Caco-2 (cell line): ENCODE measurements around the gene KLHL17. TPM values are rescaled to one million over a fixed set of nuclear protein-coding genes. Genes with fewer than 3 reads are reported as not detected.

Experiments used
- BruUV-seq: library from RNA; stranded (reverse); fragments of 400-500 nt; replicated peaks from 2 replicates; lab custom pipeline; 2021; lab: Mats Ljungman, UMichigan
- CTCF ChIA-PET: fragments of 300-600 bp; sonication (Branson Sonifier 250); formaldehyde crosslinking; loops from one replicate; lab custom pipeline; 2022; ENCODE audit warnings: antibody characterized with exemption; lab: Charles Lee
- POLR2A ChIA-PET: fragments of 300-600 bp; sonication (Branson Sonifier 250); formaldehyde crosslinking; loops from one replicate; lab custom pipeline; 2022; ENCODE audit warnings: antibody characterized with exemption; lab: Charles Lee
- DNase-seq, 2 experiments: peaks; one replicate each; pipeline versions ENCODE4 v3.0.0 to v3.0.0-alpha.2; 2020 to 2022
- H3K27me3 ChIP-seq: replicated peaks from 2 replicates; pipeline ENCODE4 v1.6.0; 2011; ENCODE audit warnings: low read length; ENCODE audit not compliant: control insufficient read depth, insufficient read depth
- H3K36me3 ChIP-seq: 2 replicates; pipeline ENCODE4 v1.5.1; 2011; ENCODE audit warnings: low read length; ENCODE audit not compliant: control insufficient read depth, insufficient read depth
- H3K4me1 ChIP-seq: fragments of 250-450 bp; sonication (Bioruptor Pico); 2 replicates; pipeline ENCODE4 v1.5.1; 2020; ENCODE audit warnings: mild to moderate bottlenecking
- H3K4me3 ChIP-seq: 2 replicates; pipeline ENCODE4 v1.5.1; 2011; ENCODE audit warnings: low read depth, mild to moderate bottlenecking, control low read depth, low read length
- H3K9me3 ChIP-seq: fragments of 250-450 bp; sonication (Bioruptor Pico); 2 replicates; pipeline ENCODE4 v1.5.1; 2020; ENCODE audit warnings: mild to moderate bottlenecking, moderate library complexity
- H3K27ac Mint-ChIP-seq: one replicate; pipeline ENCODE4 v1.8.0; 2022; ENCODE audit warnings: mixed read lengths; ENCODE audit not compliant: unreplicated experiment
- H3K27me3 Mint-ChIP-seq: one replicate; pipeline ENCODE4 v1.8.0; 2022; ENCODE audit warnings: mixed read lengths; ENCODE audit not compliant: insufficient read depth, unreplicated experiment
- H3K36me3 Mint-ChIP-seq: one replicate; pipeline ENCODE4 v1.8.0; 2022; ENCODE audit warnings: mild to moderate bottlenecking, mixed read lengths; ENCODE audit not compliant: insufficient read depth, unreplicated experiment
- H3K4me1 Mint-ChIP-seq: one replicate; pipeline ENCODE4 v1.8.0; 2022; ENCODE audit warnings: low read depth, mixed read lengths; ENCODE audit not compliant: unreplicated experiment
- H3K4me3 Mint-ChIP-seq: one replicate; pipeline ENCODE4 v1.8.0; 2022; ENCODE audit warnings: mild to moderate bottlenecking, moderate library complexity, mixed read lengths; ENCODE audit not compliant: unreplicated experiment
- H3K9me3 Mint-ChIP-seq: one replicate; pipeline ENCODE4 v1.8.0; 2022; ENCODE audit warnings: mixed read lengths; ENCODE audit not compliant: unreplicated experiment
- intact Hi-C: fragments of 100-400 bp; cut with micrococcal nuclease; formaldehyde crosslinking; loops from one replicate; pipeline ENCODE4 v1.10.0; 2022; ENCODE audit not compliant: unreplicated experiment
- total RNA-seq: library from RNA; stranded (reverse); gene quantifications from 2 replicates; pipeline ENCODE4 v1.2.3, GENCODE V29; 2022
- TF ChIP-seq, protein P1 (sequence below), 2 experiments: fragments of 200-600 bp in 1 of 2; IDR thresholded peaks; 1 replicate in 1 of 2; 2 replicates in 1 of 2; pipeline versions ENCODE4 v1.5.1 to v1.8.0; 2011 to 2022; ENCODE audit warnings: antibody characterized with exemption in 1 of 2, control low read depth in 1 of 2, inconsistent platforms in 1 of 2, low read depth in 1 of 2, low read length in 1 of 2, mild to moderate bottlenecking in 1 of 2, moderate library complexity in 1 of 2; ENCODE audit not compliant: insufficient read depth in 1 of 2, severe bottlenecking in 1 of 2, unreplicated experiment in 1 of 2

KLHL17 gene
- total RNA-seq, 1 experiment from 2014 or later, result 33.1 TPM

- H3K27ac Mint-ChIP-seq, result no peak overlapping the region
- peaks cover 6% of the 10 kb centered on the region; the same call in 1 of the 2 replicates for H3K27me3 ChIP-seq
- no TSS peak for BruUV-seq
- ChIA-PET POLR2A (no interaction called here), CTCF (interaction anchor here (0.6 to 1.2 kb wide), 10 partner anchors 18 to 143 kb away, joined by 3 to 10 read pairs (median 4); no protein-coding TSS in a partner anchor)
- H3K36me3 ChIP-seq, result no peaks in the 10 kb centered on the region
- TF ChIP-seq, protein P1, sequence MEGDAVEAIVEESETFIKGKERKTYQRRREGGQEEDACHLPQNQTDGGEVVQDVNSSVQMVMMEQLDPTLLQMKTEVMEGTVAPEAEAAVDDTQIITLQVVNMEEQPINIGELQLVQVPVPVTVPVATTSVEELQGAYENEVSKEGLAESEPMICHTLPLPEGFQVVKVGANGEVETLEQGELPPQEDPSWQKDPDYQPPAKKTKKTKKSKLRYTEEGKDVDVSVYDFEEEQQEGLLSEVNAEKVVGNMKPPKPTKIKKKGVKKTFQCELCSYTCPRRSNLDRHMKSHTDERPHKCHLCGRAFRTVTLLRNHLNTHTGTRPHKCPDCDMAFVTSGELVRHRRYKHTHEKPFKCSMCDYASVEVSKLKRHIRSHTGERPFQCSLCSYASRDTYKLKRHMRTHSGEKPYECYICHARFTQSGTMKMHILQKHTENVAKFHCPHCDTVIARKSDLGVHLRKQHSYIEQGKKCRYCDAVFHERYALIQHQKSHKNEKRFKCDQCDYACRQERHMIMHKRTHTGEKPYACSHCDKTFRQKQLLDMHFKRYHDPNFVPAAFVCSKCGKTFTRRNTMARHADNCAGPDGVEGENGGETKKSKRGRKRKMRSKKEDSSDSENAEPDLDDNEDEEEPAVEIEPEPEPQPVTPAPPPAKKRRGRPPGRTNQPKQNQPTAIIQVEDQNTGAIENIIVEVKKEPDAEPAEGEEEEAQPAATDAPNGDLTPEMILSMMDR (IDR thresholded peaks at IDR 0.05; ENCODE audit: insufficient read depth in 1 of 2, low read depth in 1 of 2, low read length in 1 of 2, severe bottlenecking in 1 of 2, unreplicated experiment in 1 of 2), result peak; percentile 54 to 77
- H3K4me1 Mint-ChIP-seq, result peaks cover 6% of the 10 kb centered on the region
- no peaks in the 10 kb centered on the region for H3K9me3 ChIP-seq
- H3K9me3 Mint-ChIP-seq, result no peaks in the 10 kb centered on the region
- peaks cover 20% of the 10 kb centered on the region for H3K4me1 ChIP-seq
- H3K27me3 Mint-ChIP-seq, result peaks cover 6% of the 10 kb centered on the region
- intact Hi-C loops, result loop anchor here (5.0 kb wide), 1 partner anchor 36 kb away; no protein-coding TSS in a partner anchor
- H3K4me3 Mint-ChIP-seq, result no peak overlapping the region
- H3K4me3 ChIP-seq, result no peak overlapping the region
- H3K36me3 Mint-ChIP-seq, result peaks cover 7% of the 10 kb centered on the region
- peak; percentile 64 to 73 for DNase-seq
Measured at GRCh38 chr1:938088-938683, 22.2 kb upstream of the KLHL17 start.

DNA sequence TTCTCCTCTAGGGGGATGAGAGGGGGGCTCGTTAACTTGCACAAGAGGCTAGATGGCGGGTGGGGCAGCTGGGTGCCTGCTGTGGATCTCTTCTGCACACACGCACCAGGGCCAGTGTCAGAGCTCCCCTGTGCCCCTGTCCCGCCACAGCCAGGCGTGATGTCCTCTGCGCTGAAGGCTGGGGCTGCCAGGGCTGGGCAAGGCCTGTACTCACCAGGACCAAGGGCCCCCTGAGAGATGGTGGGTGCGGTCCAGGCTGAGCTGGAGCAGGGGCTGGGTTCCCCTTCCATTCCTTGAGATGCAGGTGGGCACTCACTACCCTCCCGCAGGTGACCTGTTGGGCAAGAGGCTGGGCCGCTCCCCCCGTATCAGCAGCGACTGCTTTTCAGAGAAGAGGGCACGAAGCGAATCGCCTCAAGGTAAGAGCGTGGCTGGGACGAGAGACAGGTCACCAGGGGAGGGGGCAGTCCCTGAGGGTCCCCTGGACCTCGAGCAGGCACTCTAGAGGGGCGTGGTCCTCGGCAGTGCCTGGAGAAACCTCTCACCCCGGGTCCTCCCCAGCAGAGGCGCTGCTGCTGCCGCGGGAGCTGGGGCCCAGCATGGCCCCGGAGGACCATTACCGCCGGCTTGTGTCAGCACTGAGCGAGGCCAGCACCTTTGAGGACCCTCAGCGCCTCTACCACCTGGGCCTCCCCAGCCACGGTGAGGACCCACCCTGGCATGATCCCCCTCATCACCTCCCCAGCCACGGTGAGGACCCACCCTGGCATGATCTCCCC lies 21.5 kb upstream of the KLHL17 start:
- H3K4me3 ChIP-seq, result no peak overlapping the region

More for the DNA sequence above, 21.5 kb upstream of the KLHL17 start:
- Histone ChIP-seq H3K36me3 (no peaks in the 10 kb centered on the region), H3K9me3 (no peaks in the 10 kb centered on the region), H3K27me3 (peaks cover 6% of the 10 kb centered on the region; the same call in 1 of the 2 replicates), H3K4me1 (peaks cover 20% of the 10 kb centered on the region)
- peaks cover 6% of the 10 kb centered on the region for H3K27me3 Mint-ChIP-seq
- H3K4me3 Mint-ChIP-seq, result no peak overlapping the region
- POLR2A ChIA-PET, result no interaction called here
- CTCF ChIA-PET, result interaction anchor here (0.6 to 2.1 kb wide), 8 partner anchors 19 to 143 kb away, joined by 3 to 10 read pairs (median 6); no protein-coding TSS in a partner anchor
- BruUV-seq, result no TSS peak
- H3K36me3 Mint-ChIP-seq, result peaks cover 9% of the 10 kb centered on the region
- intact Hi-C loops, result loop anchor here (5.0 kb wide), 1 partner anchor 37 kb away; no protein-coding TSS in a partner anchor
- TF ChIP-seq, protein P1 (IDR thresholded peaks at IDR 0.05; ENCODE audit: insufficient read depth in 1 of 2, low read depth in 1 of 2, low read length in 1 of 2, severe bottlenecking in 1 of 2, unreplicated experiment in 1 of 2), result no peak
- H3K9me3 Mint-ChIP-seq, result no peaks in the 10 kb centered on the region
- no peak overlapping the region for H3K27ac Mint-ChIP-seq
- DNase-seq, result no peak
- peaks cover 6% of the 10 kb centered on the region for H3K4me1 Mint-ChIP-seq
